DMS114 treated with DMSO at 0.1 percent for 48 hours (cell line): ENCODE measurements around the gene RPS2.
"Not testable (repeated sequence)": the region's sequence is repeated elsewhere in the genome, so short reads cannot be mapped to it uniquely, and the experiment has no call there.

Experiments
- DNase-seq: peaks from one replicate; lab custom pipeline; 2025; ENCODE audit not compliant: unreplicated experiment; lab: John Stamatoyannopoulos, UW

Gene RPS2

DNA sequence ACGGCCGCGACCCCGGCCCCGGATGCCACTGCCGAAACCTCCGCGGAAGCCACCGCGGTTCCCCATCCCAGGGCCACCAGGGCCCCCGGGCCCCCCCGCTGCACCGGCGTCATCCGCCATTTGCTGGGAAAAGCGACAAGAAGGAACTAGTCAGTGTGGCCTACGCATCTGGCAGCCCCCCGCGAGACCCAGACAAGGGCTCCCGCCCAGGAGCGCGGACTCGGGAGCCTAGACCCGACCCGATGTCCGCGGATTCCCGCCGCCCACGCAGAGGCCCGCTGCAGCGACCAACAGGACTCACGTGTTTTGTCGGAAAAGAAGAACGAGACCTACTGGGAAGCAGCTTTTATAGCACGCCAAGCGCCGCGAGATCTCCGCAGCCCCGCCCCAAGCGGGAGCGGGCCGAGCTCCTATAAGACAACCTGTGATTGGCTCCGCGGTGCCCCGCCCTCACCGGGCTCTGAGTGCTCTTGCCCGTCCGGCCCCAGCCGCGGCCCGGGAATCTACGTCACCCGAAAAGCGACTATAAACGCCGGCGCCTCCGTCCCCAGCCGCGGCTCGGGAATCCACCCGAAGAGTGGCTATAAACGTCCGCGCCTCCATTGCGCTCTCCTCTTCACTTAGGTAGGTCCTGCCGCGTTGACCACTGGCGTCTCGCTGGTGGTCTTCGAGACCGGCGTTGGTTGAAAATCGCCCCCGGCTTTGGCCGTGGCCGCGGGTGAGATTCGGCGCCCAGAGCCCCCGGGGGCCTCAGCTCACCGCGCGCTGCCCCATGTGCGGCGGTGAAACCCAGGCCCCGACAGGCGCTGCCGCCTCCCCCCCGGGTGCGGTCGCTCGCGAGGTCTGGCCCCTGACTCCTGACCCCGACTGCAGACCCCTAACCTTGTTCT, at the start of gene RPS2:
Gene RPS2, minus strand, starts transcription at position 321 of the 890 bp plus-strand sequence. Its CDS starts 201 bp downstream, at position 120.
- DNase-seq: peak; percentile 92

DNA sequence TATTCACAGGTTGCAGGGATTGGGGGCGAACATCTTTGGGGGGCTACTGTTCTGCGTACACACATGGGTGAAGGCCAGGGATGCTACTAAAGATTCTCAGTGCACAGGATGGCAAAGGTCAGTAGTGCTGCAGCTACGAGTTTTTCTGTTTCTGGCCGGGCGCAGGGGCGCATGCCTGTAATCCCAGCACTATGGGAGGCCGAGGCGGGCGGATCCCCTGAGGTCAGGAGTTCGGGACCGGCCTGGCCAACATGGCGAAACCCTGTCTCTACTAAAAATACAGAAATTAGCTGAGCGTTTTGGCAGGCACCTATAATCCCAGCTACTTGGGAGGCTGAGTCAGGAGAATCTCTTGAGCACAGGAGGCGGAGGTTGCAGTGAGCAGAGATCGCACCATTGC, 48.9 kb upstream of the RPS2 start:
- DNase-seq: no peak

DNA sequence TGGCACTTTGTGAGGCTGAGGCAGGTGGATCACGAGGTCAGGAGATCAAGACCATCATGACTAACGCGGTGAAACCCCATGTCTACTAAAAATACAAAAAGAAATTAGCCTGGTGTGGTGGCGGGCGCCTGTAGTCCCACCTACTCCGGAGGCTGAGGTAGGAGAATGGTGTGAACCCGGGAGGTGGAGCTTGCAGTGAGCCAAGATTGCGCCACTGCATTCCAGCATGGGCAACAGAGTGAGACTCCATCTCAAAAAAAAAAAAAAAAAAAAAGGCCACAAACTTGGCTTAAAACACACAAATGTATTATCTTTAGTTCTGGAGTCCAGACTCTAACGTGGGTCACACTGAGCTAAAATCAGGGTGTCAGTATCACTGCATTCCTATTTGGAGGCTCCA, 47.1 kb upstream of the RPS2 start:
- not testable (repeated sequence) for DNase-seq

DNA sequence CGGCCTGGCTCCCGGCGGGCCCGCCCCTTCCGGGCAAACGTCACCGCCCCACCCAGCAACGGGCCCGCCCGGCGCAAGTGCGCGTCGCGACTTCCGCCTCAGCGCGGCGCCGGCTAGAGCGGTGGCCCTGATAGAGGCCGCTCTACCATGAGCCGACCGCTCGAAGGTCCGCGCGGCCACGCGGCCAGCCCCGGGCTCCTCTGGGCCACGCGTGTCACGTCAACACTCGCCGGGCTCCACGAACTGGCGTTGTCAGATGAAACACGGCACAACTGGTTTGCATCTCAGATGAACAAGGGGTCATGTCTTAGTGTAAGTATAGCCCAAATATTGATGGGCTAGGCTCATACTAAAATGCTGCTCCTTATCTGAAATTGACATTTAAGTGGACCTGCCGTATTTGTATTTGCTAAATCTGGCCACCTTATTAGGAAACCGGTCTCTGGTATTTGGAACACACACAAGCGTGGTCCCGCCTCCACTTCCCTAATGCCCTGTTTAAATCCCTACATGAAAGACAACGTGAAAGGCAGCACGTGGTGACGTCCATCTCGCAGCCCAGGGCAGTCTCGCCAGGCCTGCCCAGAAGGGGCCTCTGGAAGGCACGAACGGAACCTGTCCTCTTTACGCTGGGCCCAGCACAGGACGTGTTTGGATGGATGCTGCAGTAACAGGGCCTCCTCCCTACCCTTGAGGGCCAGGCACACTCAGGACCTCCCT, 45.3 kb upstream of the RPS2 start, which contains the start of gene ZNF598:
Gene ZNF598, minus strand, starts transcription at position 31 of the 720 bp plus-strand sequence.
- peak; percentile 50 for DNase-seq

DNA sequence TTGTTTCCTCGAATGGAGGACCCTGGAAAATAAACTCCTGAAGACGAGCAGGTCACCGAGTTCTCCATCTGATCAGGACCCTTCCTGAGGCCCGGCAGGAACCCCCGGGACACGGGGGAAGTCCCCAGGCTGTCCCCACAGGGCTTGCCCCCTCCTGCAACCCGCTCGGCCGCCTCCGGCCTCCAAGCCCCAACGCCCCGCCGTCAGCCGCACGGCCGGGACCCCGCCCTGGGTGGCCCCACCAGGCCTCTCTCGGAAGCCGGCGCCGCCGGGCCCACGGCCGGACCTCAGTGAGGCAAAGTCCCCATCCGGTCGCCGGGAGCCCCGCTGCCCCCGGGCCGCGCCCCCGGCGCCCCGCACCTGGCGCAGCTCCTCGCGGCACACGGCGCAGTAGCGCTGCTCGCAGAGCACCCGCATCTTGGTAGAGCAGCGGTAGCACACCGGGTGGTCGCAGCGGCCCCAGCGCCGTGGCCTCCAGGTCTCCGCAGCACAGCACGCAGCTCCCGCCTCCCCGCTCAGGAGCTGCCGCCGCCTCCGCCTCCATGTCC, 44.6 kb upstream of the RPS2 start:
- no peak for DNase-seq

DNA sequence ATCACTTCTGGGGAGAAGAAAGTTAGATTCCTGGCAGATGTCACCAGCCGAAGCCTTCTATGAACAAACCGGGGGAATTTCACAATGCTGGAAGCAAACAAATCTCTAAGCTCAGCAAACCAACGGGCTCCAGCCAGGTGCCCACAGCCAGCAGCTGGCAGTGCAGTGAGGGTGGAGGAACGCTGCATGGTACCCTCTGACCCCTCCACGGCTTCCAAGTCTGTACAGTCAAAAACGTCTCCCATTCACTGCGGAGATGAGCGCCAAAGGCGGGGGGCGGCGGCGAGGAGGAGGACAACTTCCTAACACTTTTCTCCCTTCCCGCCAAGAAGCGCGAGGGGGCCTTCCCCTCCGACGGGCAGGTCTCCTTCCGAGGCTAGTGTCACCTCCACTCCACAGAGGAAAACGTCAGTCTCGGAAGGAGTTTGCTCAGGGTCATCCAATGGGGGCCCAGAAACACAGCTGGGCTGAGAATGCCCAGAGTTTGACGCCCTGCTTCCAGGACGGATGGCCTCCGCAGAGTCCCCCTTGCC, 44.1 kb upstream of the RPS2 start:
- no peak for DNase-seq

DNA sequence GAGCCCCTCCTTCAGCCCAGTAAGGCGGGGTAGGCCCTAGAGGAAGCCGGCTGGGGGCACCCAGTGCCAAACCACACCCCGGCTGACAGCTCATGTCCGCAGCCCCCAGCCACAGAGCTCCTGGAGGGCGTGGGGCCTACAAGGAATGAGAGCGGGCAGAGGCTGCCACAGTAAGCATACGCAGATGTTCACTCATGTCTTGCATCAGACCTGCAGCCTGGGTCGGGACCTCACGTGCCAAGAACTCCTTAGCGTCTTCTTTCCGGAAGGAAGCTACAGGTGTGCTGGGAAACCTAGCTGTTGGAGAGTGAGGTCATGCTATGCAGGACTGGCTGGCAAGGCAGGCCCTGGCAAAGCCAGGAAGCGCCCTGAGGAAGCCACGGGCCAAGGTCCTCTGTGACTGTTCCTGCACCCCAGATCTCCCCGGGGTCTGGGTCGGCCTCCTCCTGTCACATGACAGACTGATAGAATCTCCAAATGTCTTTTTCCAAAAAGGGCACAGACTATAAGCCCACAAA, 43.4 kb upstream of the RPS2 start:
- no peak for DNase-seq

DNA sequence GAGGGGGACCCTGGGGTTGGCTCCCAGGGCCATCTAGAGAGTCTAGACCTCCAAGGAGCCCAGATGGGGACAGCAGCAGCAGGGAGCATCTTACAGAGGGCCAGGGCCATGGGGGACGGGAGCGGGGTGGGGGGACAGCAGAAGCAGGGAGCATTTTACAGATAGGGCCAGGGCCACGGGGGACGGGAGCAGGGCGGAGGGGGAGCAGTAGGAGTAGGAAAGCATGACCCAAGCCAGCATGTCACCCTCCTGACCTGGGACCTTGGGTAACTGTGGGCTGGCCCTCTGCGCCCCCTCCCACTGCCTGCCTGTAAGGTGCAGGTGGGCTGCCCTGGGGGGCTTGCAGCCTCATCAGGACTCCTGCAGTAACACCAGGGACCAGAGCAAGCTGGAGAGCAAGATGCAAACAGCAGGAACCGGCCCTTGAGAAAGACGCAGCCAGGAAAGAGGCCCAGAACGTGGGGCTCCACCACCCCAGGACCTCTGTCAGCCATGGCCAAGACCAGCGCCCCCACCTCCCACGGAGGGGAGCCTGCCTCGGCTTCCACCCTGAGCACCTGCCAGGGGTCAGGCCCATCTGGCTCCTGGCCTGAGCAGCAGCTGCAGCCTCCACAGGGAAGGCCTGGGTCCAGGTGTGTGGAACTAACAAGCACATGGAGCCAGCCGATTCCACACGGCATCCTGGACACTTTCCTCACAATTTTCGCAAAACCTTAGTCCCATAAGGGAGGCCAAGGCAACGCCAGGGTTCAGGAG, 42.6 kb upstream of the RPS2 start:
- no peak for DNase-seq

DNA sequence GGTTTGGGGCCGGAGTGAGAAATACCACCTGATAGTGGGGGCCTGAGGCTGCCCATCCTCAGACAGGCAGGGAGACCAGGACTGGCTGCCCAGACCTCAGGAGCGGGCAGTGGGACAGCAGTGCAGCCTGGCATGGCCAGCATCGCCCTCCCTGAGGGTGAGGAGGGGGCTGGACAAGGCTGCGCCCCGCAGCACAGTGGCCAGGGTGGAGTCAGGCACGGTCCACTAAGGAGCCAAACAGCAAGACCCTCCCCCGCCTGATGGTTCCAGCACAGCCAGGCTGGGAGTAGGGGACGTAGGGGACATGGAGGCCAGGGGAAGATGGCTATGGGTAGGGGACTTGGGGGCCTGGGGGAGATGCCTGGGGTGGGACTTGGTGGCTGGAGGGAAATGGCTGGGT, 41.7 kb upstream of the RPS2 start:
- no peak for DNase-seq

DNA sequence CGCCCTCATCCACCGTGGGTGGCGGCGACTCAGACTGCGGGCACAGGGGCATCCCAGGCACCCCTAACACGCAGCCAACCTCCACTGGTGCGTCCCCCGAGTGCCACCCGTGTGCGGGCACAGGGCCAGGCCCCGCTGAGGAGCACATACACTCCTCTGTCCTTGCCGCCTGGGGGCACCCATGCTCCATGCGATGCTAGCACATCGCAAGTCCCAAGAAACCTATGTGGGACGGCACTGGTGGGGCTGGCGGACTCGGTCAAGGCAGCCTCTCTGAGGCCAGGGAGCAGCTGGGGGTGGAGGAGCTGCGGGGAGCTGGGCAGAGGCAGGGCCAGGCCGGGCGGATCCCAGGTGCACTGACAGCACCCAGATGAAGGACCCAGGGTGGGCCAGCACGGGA, 41.0 kb upstream of the RPS2 start:
- no peak for DNase-seq

DNA sequence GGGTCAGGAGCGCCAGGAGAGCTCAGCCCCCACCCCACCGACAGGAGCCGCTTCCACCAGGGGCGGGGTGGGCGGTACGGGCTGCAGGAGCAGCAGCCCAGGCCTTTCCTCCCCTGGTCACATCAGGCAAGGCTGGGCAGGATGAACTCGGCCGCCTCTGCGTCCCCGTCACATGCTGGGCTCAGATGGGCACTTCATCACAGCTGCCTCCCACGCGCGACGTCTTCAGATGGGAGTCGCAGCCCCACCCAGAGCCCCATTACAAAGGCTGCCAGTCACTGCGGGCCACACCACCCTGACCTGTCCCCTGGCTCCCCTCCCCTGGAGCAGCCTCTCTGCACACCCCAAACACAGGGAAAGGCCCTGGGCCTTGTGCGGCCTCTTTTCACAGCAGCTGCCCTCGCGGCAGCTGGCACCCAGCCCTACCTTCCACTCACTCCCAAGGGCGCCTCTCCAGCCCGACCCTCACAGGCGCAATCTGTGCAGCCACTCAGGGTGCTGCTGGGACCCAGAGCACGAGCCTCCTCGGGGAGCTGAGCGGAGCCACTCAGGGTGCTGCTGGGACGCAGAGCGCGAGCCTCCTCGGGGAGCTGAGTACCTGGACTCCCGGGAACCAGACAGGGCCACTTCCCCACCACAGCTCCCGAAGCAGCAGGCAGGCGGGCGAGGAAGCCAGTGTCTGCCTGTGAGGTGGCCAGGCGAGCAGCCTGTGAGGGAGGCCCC, 40.3 kb upstream of the RPS2 start:
- no peak for DNase-seq

DNA sequence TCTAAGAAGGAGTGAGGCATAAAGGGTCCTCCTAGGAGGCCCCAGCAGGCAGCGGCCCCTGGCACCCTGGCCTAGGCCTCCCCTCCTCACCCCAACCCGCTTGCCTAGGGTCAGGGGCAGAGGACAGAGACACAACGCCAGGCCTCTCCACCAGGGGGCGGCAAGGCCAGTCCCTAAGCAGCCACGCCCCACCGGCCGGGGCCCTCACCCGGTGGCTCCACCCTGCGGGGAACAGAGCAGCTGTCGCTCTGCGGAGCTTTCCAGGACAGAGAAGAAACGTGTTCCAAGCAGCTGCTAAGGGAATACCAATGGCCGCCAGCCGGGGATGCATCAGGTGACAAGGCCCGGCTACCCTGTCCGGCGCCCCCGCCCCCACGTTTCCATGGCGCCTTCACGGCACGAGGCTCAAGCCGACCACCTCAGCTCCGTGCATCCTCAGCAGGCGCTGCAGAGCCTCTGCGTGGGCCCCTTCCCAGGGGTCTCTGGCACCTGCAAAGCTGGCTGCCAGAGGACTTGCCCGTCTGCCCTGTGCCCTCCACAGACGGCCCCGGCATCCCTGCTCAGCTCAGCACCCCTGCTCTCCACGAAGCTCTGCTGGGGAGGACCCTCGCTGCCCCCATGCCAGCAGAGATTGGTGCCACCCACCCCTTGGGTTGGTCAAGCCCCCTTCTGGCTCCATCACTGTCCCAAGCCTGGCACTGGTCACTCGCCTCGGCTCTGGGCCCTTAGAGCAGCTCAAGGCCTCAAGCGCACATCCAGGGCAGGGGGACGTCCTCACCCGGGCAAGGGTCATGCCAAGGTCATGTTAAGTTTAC, 39.4 kb upstream of the RPS2 start:
- peak; percentile 59 for DNase-seq

DNA sequence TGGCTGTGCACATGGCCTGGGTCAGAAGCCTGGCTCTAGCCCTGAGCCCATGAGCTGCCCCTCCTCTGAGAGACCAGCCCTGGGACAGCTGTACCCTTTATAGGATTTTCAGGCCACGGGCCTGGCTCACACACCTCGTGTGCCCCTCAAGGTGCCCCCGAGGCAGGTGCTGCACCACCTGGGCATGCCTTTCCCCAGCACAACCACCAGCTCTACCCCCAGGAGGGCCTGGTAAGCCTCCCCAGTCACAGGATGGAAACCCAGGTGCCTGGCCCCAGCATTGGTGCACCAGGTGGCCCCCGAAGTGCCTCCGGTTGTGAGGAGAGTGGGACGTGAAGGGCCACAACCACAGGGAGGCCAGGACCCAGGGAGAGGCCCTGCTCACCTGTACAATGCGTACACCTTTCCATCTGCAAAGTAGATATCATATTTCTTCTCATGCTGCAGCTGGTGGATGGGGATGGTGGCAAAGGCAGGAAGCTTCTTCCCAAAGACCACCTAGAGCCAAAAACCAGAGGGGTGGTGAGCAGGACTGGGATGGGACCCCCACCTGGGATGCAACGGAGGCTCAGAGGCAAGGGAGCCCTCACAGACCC, 38.7 kb upstream of the RPS2 start:
- DNase-seq: no peak

DNA sequence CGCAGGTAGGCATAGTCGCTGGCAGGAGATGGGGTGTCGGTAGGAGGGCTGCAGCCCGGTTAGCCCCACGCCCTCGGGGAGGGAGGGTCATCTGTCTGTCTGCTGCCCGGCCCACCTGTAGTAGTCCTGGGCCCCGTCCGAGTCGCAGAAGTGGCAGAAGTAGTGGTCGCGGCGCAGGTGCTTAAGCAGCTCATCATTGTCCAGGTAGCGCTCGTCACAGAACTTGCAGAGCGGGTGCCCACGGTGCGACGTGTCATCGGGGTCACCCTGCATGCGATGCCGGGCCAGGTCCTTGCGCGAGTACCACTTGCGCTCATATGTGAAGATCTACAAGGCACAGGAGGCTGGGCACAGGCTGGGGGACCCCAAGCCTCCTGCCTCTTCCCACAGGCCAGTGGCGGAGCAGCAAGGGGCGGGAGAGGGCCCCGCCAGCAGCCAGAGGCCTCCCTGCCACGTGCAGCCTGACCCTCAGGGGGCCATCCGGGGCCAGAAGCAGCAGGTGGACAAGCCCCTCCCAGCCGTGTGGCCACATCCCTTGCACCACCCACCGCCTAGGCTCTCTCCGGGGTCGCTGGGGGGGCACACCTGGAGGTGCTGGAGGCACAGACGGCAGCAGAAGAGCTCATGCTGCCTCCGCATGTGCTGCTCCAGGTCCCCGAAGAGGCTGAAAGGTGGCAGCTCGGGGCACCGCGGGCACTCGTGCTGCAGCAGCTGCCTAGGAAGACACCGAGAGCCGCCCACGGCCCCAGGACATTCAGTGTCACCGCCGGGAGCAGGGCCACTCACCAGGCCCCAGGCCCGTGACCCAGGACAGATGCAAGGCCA, 38.0 kb upstream of the RPS2 start:
- no peak for DNase-seq

DNA sequence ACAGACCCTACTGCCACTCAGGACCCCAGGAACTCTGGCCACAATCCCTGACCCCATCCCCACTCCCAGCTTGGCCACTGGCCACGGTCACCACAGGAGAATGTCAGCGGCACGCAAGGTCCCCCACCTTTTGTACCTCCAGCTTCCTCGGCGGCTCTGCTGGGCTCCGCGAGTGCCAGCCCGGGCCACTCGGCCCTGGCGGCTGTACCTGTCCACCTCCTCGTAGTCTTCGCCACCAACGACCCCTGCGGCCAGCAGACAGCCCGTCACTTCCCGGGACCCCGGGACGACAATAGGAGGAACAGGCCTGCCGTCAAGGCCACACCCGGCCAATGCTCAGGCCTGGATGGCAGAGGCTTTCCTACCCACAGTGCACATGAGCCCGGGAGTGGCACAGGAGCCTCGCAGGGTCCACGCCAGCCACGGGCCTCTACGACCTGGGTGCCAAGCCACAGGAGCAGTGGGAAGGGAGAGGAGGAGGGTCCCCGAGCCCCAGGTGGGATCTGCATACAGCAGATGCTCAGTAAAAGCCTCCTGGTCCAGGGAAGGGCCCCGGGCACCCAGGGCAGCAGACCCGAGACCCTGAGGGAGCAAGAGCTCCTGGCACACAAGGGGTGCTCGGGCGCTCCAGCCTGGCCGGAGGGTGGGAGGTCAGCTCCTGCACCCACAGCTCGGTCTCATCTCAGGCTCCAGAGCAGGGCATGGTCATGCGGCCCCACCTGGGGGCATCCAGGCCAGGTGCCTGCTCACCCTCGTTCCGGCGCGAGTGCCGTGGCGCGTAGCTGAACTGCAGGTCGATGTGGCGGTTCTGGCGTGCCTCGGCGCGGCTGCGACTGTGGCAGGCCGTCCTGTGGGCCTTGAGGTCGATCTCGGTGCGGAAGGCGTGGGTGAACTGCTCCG, 37.1 kb upstream of the RPS2 start:
- DNase-seq: no peak

DNA sequence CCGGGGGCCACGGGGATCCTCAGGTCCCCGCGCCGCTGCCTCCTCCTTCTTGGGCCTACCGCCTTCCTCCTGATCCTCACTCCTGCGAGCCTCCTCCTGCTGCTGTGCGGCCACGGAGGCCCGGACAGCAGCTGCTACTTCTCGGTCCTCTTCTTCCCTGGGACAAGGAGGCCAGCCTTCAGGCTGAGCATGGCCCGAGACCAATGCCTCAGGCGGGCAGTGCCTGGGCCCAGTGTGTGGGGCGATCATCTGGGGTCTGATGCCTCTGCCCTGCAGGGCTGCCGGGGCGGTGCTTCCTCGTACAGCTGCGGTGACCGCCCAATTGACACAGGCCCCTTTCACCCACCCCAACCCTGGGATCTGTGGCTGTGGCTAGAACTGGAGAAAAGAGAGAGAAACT, 36.4 kb upstream of the RPS2 start:
- no peak for DNase-seq
